ENCODE data around the gene XRCC1. TPM values are rescaled to one million over a fixed set of nuclear protein-coding genes. Genes with fewer than 3 reads are reported as not detected.

Gene XRCC1, protein sequence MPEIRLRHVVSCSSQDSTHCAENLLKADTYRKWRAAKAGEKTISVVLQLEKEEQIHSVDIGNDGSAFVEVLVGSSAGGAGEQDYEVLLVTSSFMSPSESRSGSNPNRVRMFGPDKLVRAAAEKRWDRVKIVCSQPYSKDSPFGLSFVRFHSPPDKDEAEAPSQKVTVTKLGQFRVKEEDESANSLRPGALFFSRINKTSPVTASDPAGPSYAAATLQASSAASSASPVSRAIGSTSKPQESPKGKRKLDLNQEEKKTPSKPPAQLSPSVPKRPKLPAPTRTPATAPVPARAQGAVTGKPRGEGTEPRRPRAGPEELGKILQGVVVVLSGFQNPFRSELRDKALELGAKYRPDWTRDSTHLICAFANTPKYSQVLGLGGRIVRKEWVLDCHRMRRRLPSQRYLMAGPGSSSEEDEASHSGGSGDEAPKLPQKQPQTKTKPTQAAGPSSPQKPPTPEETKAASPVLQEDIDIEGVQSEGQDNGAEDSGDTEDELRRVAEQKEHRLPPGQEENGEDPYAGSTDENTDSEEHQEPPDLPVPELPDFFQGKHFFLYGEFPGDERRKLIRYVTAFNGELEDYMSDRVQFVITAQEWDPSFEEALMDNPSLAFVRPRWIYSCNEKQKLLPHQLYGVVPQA
- total RNA-seq (2013; cell fraction: nucleolus; rRNA removed), result 22.9 and 26.0 TPM in 2 replicates
- total RNA-seq (2014; rRNA removed), result 39.3 and 40.1 TPM in 2 replicates
- total RNA-seq (2014; rRNA removed; fragmentation: Illumina TruSeq; extraction: Trizol), result 23.6 and 27.0 TPM in 2 replicates
- total RNA-seq (2021), result 30.0 and 34.8 TPM in 2 replicates
- polyA plus RNA-seq (2011; ENCODE audit: low read depth), result 11.9 TPM
- polyA plus RNA-seq (2011; rRNA removed), result 14.0 and 26.8 TPM in 2 replicates
- 37.5 and 45.0 TPM in 2 replicates for polyA plus RNA-seq (2011; cell fraction: cytosol; rRNA removed)
- 28.0 and 40.7 TPM in 2 replicates for polyA plus RNA-seq (2011; cell fraction: nucleus; rRNA removed)
- 28.6 and 29.5 TPM in 2 replicates for polyA plus RNA-seq (2012)
- polyA plus RNA-seq (2014; fragmentation: Illumina TruSeq; extraction: Trizol), result 16.7 and 32.6 TPM in 2 replicates
- 1 to 10 TPM; 2.0 to 7.5 TPM for polyA plus RNA-seq (2014; fragmentation: Nextera tagmentation; extraction: Ambion mirVana)
- 43.6 and 55.0 TPM in 2 replicates for polyA plus RNA-seq (2014; rRNA removed)
- 10 to 100 TPM; 46.9 to 51.1 TPM for polyA plus RNA-seq (2016; fragmentation: Nextera tagmentation; extraction: Ambion mirVana)
- 24.8 and 45.7 TPM in 2 replicates for polyA minus RNA-seq (2011; rRNA and poly(A)+ RNA removed)
- polyA minus RNA-seq (2011; cell fraction: cytosol; rRNA and poly(A)+ RNA removed), result 20.3 and 26.1 TPM in 2 replicates
- polyA minus RNA-seq (2011; cell fraction: nucleus; rRNA and poly(A)+ RNA removed), result 18.6 and 30.2 TPM in 2 replicates
- Bru-seq, nascent RNA, result percentile 65 among the genes with signal in this experiment
- percentile 77 among the genes with signal in this experiment for BruChase-seq, experiment 1, labeled RNA remaining after a 6-hour chase
- BruChase-seq, experiment 2, labeled RNA remaining after a 2-hour chase, result percentile 73 among the genes with signal in this experiment
- long read RNA-seq, experiment 1, transcript XRCC1-201 (17 exons, 2,802 nt), result major isoform, 40 of 44 reads
- long read RNA-seq, experiment 1, partial matches to known transcripts, result 1 of 44 reads
- long read RNA-seq, experiment 1, other reads (novel, unspliced or antisense), result 3 of 44 reads
- long read RNA-seq, experiment 2, transcript XRCC1-201 (17 exons, 2,802 nt), result major isoform, 11 of 19 reads
- long read RNA-seq, experiment 2, partial matches to known transcripts, result 7 of 19 reads
- long read RNA-seq, experiment 2, other reads (novel, unspliced or antisense), result 1 of 19 reads

- peak; percentile 99 for ATAC-seq
- H3K36me3 ChIP-seq (ENCODE audit: control insufficient read depth in 2 of 2, insufficient read depth in 2 of 2, low read length in 1 of 2), result no peaks in the 10 kb centered on the region
- ChIA-PET CTCF (interaction anchor here (0.7 to 9.0 kb wide), 9 partner anchors 10 to 128 kb away, joined by 3 to 99 read pairs (median 4); partner anchors contain the start of genes IRGQ, ZNF575 and ZNF576), SMC1A (ENCODE audit: uncharacterized antibody, unreplicated experiment) (interaction anchor here (1.3 to 3.1 kb wide), 7 partner anchors 12 to 76 kb away, joined by 3 to 25 read pairs (median 6); partner anchors contain the start of genes IRGQ, ZNF575 and ZNF576), RAD21 (ENCODE audit: unreplicated experiment) (interaction anchor here (1.1 to 2.4 kb wide), 4 partner anchors 10 to 44 kb away, joined by 3 to 33 read pairs (median 4); partner anchors contain the start of genes IRGQ and ZNF576), POLR2A (interaction anchor here (0.6 to 2.6 kb wide), 9 partner anchors 9 to 1455 kb away, joined by 3 to 22 read pairs (median 5); partner anchors contain the start of genes IRGQ, ZNF575 and ZNF576)
- intact Hi-C loops (cut with micrococcal nuclease; ENCODE audit: unreplicated experiment), result loop anchor here (1.0 kb wide), 2 partner anchors 21 to 44 kb away; partner anchors contain the start of genes IRGQ, ZNF428 and ZNF576
- H3K9ac ChIP-seq (ENCODE audit: control insufficient read depth, insufficient read depth, low read length), result peak within 1 kb of the TSS; percentile 87
- H3K79me2 ChIP-seq (ENCODE audit: control insufficient read depth, insufficient read depth, low read length), result peaks cover 9% of the 10 kb centered on the region
- no TSS peak for BruUV-seq (replicated peaks)
- H3K27me3 ChIP-seq (replicated peaks in 1 of 2; ENCODE audit: control insufficient read depth in 2 of 2, insufficient read depth in 2 of 2, low read length in 1 of 2), result no peaks in the 10 kb centered on the region
- H3K4me3 ChIP-seq, result peak within 1 kb of the TSS; percentile 95
- H3K4me1 ChIP-seq (ENCODE audit: control insufficient read depth, insufficient read depth, low read length), result peaks cover 5% of the 10 kb centered on the region
- peak within 1 kb of the TSS; percentile 78 for H3K27ac ChIP-seq (ENCODE audit: control insufficient read depth, insufficient read depth)
- H2AFZ ChIP-seq (ENCODE audit: control insufficient read depth, low read depth, low read length), result peak within 1 kb of the TSS; percentile 73
- no peaks in the 10 kb centered on the region for H3K9me3 ChIP-seq (replicated peaks; ENCODE audit: control insufficient read depth, insufficient read depth, low read length)
- in situ Hi-C loops (cut with MboI), result no loop called here
- DNase-seq (ENCODE audit: low read depth, low spot score), result peak; percentile 93
- peak within 1 kb of the TSS; percentile 81 for H3K4me2 ChIP-seq (ENCODE audit: control insufficient read depth, insufficient read depth)
- peak; percentile 98 for FAIRE-seq
- 1% methylated on average over 51 of the region's 51 CpGs for WGBS (ENCODE audit: insufficient coverage, insufficient replicate concordance, low lambda C conversion rate, missing lambda C conversion rate)
- no peaks in the 10 kb centered on the region for H4K20me1 ChIP-seq (ENCODE audit: control insufficient read depth, insufficient read depth)
- TF ChIP-seq FOS (IDR thresholded peaks at IDR 0.05; ENCODE audit: borderline replicate concordance, extremely low read depth, insufficient read length) (no peak), POLR2A (IDR thresholded peaks at IDR 0.05; ENCODE audit: low read depth, low read length) (peak; percentile 72), TARDBP (IDR thresholded peaks at IDR 0.05; ENCODE audit: borderline replicate concordance) (no peak), NRF1 (conservative IDR thresholded peaks at IDR 0.05; ENCODE audit: low read depth, low read length) (peak; percentile 91), SUPT20H (IDR thresholded peaks at IDR 0.05; ENCODE audit: borderline replicate concordance, control insufficient read depth, low read depth, low read length) (no peak), SIN3A (IDR thresholded peaks at IDR 0.05; ENCODE audit: low read depth, low read length) (peak; percentile 67; the same call in 1 of the 2 replicates), RFX5 (IDR thresholded peaks at IDR 0.05; ENCODE audit: low read depth, low read length) (peak; percentile 98)
- TF ChIP-seq, protein P1, sequence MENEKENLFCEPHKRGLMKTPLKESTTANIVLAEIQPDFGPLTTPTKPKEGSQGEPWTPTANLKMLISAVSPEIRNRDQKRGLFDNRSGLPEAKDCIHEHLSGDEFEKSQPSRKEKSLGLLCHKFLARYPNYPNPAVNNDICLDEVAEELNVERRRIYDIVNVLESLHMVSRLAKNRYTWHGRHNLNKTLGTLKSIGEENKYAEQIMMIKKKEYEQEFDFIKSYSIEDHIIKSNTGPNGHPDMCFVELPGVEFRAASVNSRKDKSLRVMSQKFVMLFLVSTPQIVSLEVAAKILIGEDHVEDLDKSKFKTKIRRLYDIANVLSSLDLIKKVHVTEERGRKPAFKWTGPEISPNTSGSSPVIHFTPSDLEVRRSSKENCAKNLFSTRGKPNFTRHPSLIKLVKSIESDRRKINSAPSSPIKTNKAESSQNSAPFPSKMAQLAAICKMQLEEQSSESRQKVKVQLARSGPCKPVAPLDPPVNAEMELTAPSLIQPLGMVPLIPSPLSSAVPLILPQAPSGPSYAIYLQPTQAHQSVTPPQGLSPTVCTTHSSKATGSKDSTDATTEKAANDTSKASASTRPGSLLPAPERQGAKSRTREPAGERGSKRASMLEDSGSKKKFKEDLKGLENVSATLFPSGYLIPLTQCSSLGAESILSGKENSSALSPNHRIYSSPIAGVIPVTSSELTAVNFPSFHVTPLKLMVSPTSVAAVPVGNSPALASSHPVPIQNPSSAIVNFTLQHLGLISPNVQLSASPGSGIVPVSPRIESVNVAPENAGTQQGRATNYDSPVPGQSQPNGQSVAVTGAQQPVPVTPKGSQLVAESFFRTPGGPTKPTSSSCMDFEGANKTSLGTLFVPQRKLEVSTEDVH (IDR thresholded peaks at IDR 0.05; ENCODE audit: low read depth, partially characterized antibody), result no peak
These were observed at the start of gene XRCC1, which contains the start of gene PINLYP for GRCh38 chr19:43575156-43575950. Gene XRCC1 (minus strand): TSS chr19:43575527. CDS start chr19:43575458, 69 bp downstream. Gene PINLYP (plus strand): TSS chr19:43575801. CDS start chr19:43577192, 1,391 bp downstream.

Measured in GM12878 (cell line).